MV-4-11 (cell line): ENCODE measurements around the gene ATRAID.

Experiments used
- DNase-seq: peaks from one replicate; lab custom pipeline; 2025; lab: John Stamatoyannopoulos, UW

The ATRAID gene

DNA sequence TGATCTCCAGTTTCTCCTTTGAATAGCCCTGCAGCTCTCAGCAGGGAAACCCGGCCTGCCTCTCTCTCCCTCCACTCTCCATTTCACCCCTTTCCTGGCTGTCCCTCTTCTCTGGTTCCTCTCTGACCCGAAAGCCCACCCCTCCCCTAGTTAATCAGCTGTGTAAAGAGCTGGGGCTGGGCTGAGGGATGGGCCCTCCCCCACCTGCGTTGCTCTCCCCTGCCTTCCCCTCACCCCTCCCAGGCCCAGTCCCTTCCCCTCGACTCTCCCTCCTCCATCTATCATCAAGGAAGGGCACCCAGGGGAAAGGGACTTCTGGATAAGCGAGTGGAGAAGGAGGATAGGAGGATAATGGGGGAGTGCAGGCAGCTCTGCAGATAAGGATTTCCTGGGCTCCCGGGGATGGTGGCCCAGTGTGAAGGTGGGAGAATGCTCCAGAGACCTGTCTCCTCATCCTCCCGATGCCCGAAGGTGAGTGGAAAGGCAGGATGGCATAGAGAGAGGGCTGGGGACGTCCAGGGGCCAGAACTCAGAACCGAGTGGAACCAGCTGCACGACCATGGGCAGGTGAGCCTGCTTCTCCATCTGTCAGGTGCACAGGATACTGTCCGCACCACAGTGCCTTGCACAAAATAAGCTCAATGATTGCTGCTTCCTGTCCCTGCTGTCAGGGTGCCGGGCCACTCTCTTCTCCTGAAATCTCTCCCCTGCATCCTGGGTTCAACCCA, 39.0 kb downstream of the ATRAID start:
- no peak for DNase-seq

DNA sequence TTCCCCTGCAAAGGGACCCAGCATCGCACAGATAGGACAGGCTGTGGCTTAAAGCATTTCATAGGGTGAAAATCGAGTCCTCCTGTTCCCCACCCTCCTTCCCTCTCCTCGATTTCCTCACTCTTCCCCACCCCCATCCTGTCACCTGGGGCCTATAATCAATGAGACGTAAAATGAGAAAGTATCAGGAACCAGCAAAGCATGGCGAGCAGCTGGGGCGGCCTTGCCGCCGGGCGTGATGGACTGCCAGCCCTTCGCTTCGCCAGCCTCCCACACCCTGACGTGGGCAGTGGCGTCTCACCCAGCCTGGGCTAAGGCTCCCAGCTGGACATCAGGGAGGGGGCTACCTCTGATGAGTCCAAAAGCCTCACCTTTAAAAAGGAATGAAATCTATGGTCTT, 39.9 kb downstream of the ATRAID start:
- DNase-seq, result no peak

DNA sequence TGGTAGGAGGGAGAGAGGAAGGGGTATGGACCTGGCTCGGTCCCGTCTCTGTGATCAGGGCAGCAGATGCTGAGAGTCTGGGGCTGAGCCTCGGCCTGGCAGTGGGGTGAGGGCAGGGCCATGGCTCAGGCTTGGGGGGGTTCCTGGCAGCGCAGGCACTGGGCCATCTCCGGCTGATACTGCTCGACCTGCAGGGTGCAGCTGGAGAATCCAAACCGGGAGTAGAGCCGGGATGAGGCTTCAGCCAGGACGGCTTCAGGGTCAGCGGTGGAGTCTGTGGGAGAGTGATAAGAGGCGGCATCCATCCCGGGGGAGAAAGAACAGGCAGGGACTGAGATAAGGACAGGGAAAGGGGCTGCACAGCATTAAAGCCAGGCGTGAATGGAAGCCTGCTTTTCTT, 43.3 kb downstream of the ATRAID start:
- DNase-seq, result no peak

DNA sequence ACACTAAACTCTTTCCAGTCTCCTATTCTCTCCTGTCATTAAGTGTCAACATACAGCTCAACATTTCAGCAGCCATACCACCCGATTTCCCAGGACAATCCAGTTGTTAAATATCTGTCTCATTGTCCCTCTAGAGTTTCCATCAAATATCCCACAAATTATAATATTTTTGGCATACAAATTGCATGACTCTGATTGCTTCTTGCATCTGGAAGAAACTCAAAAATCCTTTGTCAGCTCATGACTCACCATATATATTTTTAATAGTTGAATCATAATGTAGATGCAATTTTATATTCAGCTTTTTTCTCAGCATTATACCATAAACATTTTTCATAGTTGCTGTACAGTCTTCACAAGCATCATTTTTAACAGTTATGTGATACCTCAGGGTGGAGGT, 43.8 kb downstream of the ATRAID start:
- DNase-seq, result no peak

DNA sequence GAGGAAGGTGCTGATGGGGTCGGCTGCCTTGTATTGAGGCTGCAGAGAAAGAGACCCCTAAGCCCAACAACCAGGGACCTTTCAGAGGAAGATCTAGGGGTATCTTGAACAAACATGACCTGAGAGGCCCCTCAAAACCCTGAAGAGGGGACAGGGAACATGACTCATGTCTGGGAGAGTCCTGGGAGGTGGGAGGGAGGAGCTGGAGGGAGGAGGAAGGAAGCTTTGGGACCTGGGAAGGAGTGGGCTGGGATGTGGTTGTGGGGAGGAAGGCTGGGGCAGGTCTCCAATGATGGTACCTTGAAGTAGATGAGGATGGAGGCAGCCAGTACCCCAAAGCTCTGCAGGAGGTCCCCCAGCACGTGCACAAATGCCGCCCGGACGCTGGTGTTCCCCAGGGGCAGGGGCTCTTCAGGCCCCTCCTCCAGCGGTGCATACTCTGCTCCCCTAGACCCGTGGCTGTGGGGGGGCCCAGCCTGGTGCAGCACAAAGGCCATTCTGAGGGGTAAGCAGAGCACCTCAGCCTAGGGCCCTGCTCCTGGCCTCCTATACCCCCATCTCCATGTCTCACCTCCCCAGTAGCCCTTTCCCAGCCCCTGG, 45.1 kb downstream of the ATRAID start:
- DNase-seq, result no peak

DNA sequence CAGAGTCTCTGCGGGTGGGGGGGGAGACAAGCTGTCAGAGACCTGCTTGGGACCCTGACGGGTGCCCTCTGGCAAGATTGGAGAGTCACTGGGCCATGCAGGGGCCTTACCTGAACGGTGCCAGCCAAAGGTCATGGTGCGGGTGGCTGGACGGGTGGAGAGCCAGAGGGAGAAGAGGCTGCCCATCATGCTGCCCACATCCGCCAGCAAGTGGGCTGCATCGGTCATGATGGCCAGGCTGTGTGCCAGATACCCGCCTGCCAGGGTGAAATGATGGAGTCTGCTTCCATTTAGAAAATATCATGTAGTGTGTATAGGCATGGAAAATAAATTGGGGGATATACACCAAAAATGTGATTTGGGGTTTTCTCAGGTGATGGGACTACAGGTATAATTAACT, 46.2 kb downstream of the ATRAID start:
- no peak for DNase-seq

DNA sequence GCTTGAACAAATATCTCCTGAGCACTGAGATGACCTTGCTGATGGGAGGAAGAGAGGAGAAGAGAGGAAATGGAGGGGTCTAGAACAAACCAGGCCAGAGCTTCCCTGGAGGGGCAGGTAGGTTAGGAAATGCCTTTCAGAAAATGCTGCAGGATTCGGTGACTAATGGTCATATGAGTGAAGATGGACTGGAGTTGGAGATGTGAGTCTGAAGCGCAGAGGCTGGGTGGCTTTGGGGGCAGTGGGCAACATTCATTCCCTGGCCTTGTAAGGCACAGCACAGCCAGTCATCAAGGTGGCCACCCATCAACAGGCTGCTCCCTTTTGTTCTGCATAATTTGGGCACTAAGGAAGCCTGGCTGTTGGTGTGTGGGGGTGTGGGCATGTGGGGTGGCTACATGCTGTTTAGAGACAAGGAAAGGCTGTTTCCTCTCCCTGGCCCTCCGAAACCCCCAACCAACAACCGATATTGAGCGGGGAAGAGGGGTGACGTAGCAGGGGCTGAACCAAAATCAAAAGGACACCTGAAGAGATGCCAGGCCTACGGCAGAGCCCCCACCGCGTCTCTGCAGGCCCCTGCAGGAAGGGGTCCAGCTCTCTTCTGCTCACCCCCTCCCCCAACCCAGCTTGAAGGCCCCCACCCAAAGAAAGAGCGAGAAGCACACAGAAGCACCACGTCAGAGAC, 49.5 kb downstream of the ATRAID start:
- no peak for DNase-seq

DNA sequence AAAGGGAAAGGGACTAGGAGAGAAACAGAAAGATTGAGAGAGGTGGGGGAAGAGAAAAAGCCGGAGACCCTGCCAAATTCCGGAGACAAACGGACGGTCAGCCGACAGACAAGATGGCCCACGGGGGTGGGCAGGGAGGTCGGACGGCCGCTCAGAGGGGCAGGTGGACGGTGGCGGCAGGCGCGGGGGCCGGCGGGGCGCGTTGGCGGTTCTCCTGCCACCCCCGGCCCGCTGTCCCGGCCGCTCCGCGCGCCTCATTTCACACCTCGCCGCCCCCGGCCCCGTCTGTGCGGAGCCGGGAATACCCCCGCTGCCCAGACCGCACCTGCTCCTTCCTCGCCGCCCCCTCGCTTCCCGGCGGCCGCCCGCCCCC, 50.1 kb downstream of the ATRAID start:
- DNase-seq, result no peak

DNA sequence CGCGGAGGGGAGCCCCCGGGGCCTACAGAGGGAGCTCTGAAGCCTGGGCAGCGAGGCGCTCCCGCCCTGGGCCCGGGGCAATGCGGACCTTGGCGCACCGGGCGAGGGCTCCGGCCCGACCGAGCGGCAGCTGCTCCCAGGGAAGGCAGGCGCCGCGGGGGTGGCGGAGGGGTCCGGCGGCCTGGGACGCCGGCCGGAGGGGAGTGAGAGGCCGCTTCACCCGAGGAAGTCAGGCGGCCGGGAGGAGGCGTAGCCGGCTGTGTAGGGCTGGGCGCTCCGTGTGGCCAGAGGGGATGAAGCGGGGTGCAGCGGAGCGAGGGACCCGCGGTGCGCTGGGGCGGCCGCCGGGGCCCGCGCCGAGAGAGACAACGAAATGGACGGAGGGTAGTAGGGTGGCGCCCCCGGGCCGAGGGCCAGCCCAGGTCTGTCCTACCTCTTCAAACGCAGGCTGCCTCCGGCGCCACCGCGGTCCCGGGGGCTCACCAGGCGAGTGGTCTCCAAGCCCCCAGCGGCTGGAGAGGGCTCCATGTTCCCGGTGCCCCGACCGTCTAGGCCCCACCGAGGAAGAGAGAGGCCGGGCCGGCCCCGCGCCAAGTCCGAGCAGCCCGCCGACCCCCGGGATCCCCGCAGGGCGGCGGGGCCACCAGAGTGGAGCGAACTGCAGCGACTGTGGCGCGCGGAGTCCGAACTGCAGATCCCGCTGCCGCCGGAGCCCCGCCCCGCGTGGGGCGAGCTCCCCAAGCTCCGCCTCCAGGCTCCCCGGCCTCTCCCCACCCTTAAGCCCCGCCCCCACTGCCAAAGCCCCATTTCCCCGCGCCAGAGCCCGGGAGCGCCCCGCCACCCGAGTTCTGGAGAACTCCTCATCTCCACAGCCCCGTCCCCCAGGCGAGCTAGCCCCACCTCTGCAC, 50.8 kb downstream of the ATRAID start, which contains the start of gene SLC30A3:
Gene SLC30A3 (minus strand): TSS at position 669 of the 908 bp plus-strand sequence. CDS start 141 bp downstream, at position 528.
- peak; percentile 21 for DNase-seq

DNA sequence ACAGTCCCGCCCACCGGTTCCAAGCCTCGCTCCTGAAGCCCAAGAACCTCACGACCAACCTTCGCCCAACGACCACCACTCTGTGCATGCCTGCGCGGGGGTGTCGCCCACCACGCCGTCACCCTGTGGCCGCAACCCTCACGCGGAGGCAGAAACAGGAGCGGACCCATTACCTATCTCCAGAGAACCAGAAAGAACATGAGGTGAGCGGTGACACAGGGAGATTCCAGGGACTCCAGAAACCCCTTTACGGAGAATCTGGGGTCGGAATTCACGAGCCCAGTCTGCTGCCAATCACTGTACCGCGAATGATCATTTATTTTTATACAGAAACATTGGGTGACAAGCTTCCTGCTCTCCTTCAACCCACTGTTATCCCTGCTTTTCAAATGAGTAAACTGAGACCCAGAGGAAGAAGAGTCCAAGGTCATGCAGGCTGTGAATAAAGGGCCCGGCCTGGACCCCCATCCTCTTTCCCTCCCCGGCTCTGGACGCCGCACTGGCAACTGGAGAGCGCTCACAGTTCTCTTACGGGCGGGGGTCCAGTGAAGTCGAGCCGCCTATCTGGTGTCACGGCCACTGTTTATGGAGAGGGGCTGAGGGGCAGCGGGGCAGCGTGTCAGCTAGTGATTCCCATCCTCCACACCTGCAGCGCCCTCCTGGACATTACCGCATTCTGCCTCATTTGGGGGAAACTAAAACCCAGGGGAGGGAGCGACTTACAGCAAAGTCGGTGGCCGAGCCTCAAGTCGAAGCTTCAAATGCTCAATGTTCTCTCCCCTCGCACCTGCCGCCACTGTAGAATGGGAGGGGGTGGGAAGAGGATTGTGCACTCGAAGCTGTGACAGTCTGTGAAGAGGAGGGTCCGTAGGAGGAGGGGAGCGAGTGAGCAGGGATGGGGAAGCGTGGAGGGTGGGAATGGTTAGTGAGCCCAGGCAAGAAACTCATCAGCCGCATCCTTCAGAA, 51.7 kb downstream of the ATRAID start:
- DNase-seq, result no peak

DNA sequence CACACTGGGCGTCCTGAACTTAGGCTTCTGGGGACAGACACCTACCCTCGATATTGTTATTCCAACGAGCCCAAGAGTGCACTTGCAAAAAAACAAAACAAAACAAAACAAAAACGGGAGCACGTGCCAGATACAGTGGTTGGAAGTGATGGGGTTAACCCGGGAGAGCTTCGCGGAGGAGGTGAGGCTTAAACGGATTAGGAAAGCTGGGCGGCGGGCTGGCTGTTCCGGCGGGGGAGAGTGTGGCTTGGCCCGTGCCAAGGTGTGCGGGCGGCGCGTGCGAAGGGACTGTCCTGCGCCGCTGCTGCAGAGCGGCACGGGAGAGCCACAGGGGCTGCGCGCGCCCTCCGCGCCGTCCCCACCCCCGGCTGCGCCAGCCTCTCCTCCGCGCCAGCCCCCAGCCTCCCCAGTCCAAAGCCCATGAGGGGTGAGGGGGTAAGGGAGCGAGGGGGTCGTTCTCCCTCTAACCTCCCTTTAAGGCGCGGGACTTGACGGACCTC, 52.5 kb downstream of the ATRAID start:
- no peak for DNase-seq

DNA sequence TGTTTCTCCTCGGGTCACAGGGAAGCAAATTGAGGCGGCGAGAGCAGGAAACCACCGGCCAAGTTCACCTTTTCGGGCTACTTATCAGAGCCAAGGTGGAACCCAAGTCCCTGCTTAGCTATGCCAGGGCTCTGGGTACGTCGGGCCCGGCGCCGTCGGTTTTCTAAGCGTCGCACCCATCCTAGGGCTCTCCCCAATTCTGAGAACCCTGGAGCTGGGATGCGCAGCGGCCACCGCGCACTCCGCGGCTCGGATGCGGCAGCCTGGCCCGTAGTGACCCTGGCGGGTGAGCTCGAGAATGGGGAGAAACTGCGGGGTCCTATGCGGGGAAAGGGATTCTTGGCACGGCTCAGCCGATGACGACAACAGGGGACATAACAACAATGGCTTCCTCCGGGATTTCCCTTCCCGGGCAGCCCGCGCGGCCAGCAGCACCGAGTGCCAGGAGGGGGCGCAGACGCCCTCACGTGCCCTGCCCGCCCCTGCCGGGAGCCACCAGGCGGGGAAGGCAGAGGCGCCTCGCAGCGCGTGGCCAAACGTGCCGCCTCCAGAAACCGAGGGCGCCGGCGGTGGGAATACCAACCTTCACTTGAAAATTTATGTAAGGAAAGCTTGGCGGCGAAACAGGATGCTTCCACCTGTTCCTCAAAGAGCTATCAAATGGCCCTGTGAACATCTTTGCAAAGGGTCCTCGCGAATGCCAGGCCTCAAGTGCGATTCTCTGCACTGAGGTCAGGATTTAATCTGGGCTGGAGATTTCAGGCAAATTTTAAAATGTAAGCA, 53.1 kb downstream of the ATRAID start:
- DNase-seq, result peak; percentile 33

DNA sequence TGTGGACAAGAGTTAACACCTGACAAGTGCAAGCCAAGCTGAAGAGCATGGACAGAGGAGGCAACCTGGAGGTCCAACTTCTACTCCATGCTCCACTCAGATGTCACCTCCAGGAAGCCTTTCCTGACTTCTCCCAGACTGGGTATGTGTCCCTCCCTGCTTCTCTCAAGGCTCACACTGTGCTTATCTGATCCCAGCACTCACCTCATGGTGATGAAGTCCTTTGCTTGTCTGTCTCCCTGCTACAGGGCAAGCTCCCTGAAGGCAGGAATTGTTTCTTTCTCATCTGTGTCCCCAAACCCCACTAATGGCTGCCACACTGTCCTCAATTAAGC, 53.7 kb downstream of the ATRAID start:
- DNase-seq, result no peak
